DND-41 (cell line): ENCODE results near the gene TMEM8B.

Experiments used
- CTCF ChIP-seq: IDR thresholded peaks from 2 replicates; pipeline ENCODE4 v1.5.1; 2012; ENCODE audit warnings: borderline replicate concordance, low read length, moderate library complexity, mild to moderate bottlenecking; ENCODE audit not compliant: poor library complexity, severe bottlenecking; ENCODE audit errors: extremely low read depth
- EZH2 ChIP-seq: IDR thresholded peaks from 3 replicates; pipeline ENCODE4 v1.6.1; 2012; ENCODE audit warnings: borderline replicate concordance, low read depth, mild to moderate bottlenecking, moderate library complexity, low read length, inconsistent platforms; ENCODE audit not compliant: severe bottlenecking

DNA sequence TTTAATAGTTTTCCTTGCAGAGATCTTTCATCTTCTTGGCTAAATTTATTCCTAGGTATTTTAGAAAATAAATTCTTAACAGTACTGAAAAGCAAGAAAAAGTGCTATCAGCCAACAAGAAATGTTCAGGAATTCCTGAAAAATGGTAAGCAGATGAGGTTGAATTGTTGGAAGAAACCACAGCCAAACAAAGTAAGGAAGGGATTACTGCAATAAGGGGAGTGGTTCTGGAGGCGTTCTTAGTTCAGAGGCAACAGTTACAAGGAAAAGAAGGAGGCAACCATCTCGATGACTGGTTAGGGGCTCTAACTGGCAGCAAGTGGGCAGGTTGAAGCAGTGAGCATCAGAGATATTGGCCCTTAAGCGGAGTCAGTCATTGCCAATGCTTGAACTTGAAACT, 54.0 kb downstream of the TMEM8B start:
- TF ChIP-seq EZH2 (no peak), CTCF (no peak)
